Adipocyte (in vitro differentiated cells): ENCODE measurements around the gene ZNF780A.
"Not testable (repeated sequence)": the region's sequence is repeated elsewhere in the genome, so short reads cannot be mapped to it uniquely, and the experiment has no call there.

Source experiments
- DNase-seq: peaks from one replicate; pipeline ENCODE4 v3.0.0-alpha.2; 2015; ENCODE audit warnings: low read depth
- H3K27me3 ChIP-seq: replicated peaks from 2 replicates; pipeline ENCODE4 v1.7.0; 2013; ENCODE audit warnings: mild to moderate bottlenecking, low read length, moderate library complexity; ENCODE audit not compliant: control insufficient read depth, insufficient read depth
- H3K36me3 ChIP-seq: 2 replicates; pipeline ENCODE4 v1.7.0; 2013; ENCODE audit warnings: low read length, mild to moderate bottlenecking, moderate library complexity; ENCODE audit not compliant: control insufficient read depth, insufficient read depth, severe bottlenecking
- H3K4me1 ChIP-seq: 2 replicates; pipeline ENCODE4 v1.7.0; 2013; ENCODE audit warnings: mild to moderate bottlenecking, low read length, moderate library complexity; ENCODE audit not compliant: control insufficient read depth, insufficient read depth
- H3K4me3 ChIP-seq: 2 replicates; pipeline ENCODE4 v1.7.0; 2013; ENCODE audit warnings: mild to moderate bottlenecking, low read length, moderate library complexity
- H3K9ac ChIP-seq: 2 replicates; pipeline ENCODE4 v1.7.0; 2013; ENCODE audit warnings: mild to moderate bottlenecking, low read length, moderate library complexity
- H3K9me3 ChIP-seq: 2 replicates; pipeline ENCODE4 v1.7.0; 2013; ENCODE audit warnings: mild to moderate bottlenecking, low read length, moderate library complexity; ENCODE audit not compliant: control insufficient read depth

Gene ZNF780A

DNA sequence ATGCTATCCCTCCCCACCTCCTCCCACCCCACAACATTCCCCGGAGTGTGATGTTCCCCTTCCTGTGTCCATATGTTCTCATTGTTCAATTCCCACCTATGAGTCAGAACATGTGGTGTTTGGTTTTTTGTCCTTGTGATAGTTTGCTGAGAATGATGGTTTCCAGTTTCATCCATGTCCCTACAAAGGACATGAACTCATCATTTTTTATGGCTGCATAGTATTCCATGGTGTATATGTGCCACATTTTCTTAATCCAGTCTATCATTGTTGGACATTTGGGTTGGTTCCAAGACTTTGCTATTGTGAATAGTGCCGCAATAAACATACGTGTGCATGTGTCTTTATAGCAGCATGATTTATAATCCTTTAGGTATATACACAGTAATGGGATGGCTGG is 52.7 kb downstream of the ZNF780A start:
- H3K4me3 ChIP-seq, H3K9ac ChIP-seq, DNase-seq, H3K4me1 ChIP-seq, H3K27me3 ChIP-seq: not testable (repeated sequence)
- H3K36me3 ChIP-seq, result peaks cover 28% of the 10 kb centered on the region
- peaks cover 54% of the 10 kb centered on the region for H3K9me3 ChIP-seq

DNA sequence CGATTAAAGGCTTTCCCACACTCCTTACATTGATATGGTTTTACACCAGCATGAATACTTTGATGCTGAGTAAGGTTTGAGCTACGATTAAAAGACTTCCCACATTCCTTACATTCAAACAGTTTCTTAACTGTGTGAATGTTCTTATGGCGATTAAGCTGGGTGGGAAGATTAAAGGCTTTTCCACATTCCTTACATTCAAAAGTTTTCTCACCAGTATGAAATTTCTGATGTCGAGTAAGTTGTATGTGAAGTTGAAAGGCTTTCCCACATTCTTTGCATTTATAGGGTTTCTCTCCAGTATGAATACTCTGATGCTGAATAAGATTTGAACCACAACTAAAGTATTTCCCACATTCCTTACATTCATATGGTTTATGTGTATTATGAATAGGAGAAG is 54.7 kb downstream of the ZNF780A start:
- Histone ChIP-seq H3K36me3 (peaks cover 31% of the 10 kb centered on the region), H3K9me3 (peaks cover 68% of the 10 kb centered on the region), H3K9ac (no peak overlapping the region), H3K4me1 (no peaks in the 10 kb centered on the region), H3K27me3 (no peaks in the 10 kb centered on the region), H3K4me3 (peak overlapping the region; percentile 62)
- no peak for DNase-seq

DNA sequence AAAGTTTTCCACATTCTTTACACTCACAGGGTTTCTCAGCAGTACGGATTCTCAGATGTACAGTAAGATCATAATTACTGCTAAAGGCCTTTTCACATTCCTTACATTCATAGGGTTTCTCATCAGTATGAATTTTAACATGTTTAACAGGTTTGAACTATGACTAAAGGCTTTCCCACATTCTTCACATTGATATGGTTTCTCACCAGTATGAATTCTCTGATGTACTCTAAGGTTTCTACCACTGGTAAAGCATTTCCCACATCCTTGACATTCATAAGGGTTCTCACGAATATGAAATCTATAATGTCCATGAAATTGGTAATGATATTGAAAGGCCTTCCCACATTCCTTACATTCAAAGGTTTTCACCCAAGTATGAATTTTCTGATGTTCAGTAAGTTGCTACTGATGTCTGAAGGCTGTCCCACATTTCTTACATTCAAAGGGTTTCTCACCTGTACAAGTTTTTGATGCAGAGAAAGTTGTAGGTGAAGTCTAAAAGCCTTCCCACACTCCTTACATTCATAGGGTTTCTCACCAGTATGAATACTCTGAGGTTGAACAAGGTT is 56.7 kb downstream of the ZNF780A start:
- no peaks in the 10 kb centered on the region for H3K4me1 ChIP-seq
- H3K36me3 ChIP-seq, result peaks cover 31% of the 10 kb centered on the region
- no peaks in the 10 kb centered on the region for H3K27me3 ChIP-seq
- H3K9ac ChIP-seq, result no peak overlapping the region
- peak overlapping the region; percentile 62 for H3K4me3 ChIP-seq
- DNase-seq, result no peak
- H3K9me3 ChIP-seq, result peaks cover 85% of the 10 kb centered on the region

DNA sequence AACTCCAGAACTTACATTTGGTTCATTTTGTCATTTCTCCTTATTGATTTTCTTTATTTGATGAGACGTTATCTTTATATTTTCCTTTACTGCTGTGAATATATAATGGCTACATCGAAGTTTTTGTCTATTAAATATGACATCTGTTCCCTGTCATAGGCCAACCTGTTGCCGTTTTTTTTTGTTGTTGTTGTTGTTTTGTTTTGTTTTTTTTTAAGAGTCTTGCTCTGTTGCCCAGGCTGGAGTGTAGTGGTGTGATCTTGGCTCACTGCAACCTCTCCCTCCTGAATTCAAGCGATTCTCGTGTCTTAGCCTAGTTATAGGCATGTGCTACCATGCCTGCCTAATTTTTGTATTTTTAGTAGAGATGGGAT is 64.2 kb downstream of the ZNF780A start:
- Histone ChIP-seq H3K4me1 (no peaks in the 10 kb centered on the region), H3K9me3 (peaks cover 94% of the 10 kb centered on the region), H3K36me3 (peaks cover under 1% of the 10 kb centered on the region), H3K9ac (no peak overlapping the region), H3K4me3 (peak overlapping the region; percentile 72), H3K27me3 (no peaks in the 10 kb centered on the region)
- no peak for DNase-seq

DNA sequence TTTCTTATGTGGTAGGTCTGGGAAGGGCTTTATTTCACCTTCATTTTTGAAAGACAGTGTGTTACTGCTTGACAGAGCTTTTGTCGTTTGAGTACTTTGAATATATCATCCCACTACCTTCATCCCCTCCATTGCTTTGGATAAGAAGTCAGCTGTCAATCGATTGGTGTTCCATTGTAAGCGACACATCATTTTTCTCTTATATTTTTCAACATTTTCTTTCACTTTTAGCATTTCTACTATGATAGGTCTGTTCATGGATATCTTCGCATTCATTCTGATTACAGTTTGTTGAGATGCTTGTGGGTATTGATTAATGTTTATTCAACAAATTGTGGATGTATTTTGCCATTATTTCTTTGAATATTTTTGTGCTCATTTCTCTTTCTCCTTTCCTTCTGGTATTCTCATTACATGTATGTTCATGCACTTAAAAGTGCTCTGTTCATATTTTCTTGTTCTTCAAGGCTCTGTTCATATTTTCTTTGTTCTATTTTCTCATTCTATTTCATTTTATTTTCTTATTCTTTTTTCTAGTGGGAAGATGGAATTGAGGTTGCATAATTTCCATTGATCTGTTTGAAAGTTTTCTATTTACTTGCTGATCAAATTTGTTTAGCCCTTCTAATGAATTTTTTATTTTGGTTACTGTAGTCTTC is 64.7 kb downstream of the ZNF780A start:
- no peaks in the 10 kb centered on the region for H3K4me1 ChIP-seq
- no peaks in the 10 kb centered on the region for H3K36me3 ChIP-seq
- no peaks in the 10 kb centered on the region for H3K27me3 ChIP-seq
- peaks cover 94% of the 10 kb centered on the region for H3K9me3 ChIP-seq
- no peak for DNase-seq
- H3K4me3 ChIP-seq, result peak overlapping the region; percentile 72
- no peak overlapping the region for H3K9ac ChIP-seq

DNA sequence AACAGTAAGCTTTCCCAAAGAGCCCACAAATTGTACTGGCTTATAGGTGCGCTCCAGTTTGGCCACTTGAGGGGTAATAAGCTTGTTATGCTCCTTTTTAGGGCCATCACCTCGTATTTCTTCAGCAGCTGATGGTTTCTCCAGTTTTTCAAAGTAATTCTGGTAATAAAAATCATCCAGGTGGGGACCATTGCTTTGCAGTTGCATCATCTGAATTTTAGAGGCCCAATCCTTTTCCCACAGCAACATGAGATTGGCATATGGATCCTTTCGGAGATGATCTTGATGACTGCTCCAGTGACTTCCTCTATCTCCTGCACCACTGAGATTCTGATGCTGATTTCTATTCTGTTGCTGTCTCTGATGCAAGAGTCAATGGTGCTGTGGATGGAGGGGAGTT is 66.8 kb downstream of the ZNF780A start:
- H3K4me1 ChIP-seq, result no peaks in the 10 kb centered on the region
- H3K9ac ChIP-seq, result no peak overlapping the region
- no peak for DNase-seq
- H3K9me3 ChIP-seq, result peaks cover 93% of the 10 kb centered on the region
- no peaks in the 10 kb centered on the region for H3K27me3 ChIP-seq
- no peaks in the 10 kb centered on the region for H3K36me3 ChIP-seq
- H3K4me3 ChIP-seq, result peak overlapping the region; percentile 31
